OCI-LY7 (cell line): ENCODE measurements around the gene PRPS1L1. TPM values are rescaled to one million over a fixed set of nuclear protein-coding genes. Genes with fewer than 3 reads are reported as not detected.

Experiments used
- BruUV-seq: library from RNA; stranded (reverse); fragments of 400-500 nt; replicated peaks from 2 replicates; lab custom pipeline; 2021; lab: Mats Ljungman, UMichigan
- CTCF ChIA-PET: fragments of 300-600 bp; sonication (Branson Sonifier 250); formaldehyde crosslinking; loops from one replicate; lab custom pipeline; 2022; ENCODE audit warnings: antibody characterized with exemption; ENCODE audit not compliant: unreplicated experiment; lab: Charles Lee
- POLR2A ChIA-PET: fragments of 300-600 bp; sonication (Branson Sonifier 250); formaldehyde crosslinking; loops from one replicate; lab custom pipeline; 2022; ENCODE audit warnings: antibody characterized with exemption; lab: Charles Lee
- DNase-seq: peaks from one replicate; pipeline ENCODE4 v3.0.0-alpha.2; 2015; ENCODE audit warnings: low spot score
- H2AFZ ChIP-seq: fragments of 200-600 bp; sonication (generic), shearing (Covaris generic); 2 replicates; pipeline ENCODE4 v1.6.1; 2014; ENCODE audit warnings: mild to moderate bottlenecking, antibody characterized with exemption, low read length, moderate library complexity
- H3K27ac ChIP-seq: fragments of 200-600 bp; sonication (generic); 2 replicates; pipeline ENCODE4 v1.5.1; 2014; ENCODE audit warnings: mixed run types, low read depth, mild to moderate bottlenecking, moderate library complexity, low read length, inconsistent platforms; ENCODE audit not compliant: poor library complexity, severe bottlenecking
- H3K36me3 ChIP-seq: fragments of 200-600 bp; sonication (generic); 2 replicates; pipeline ENCODE4 v1.6.1; 2014; ENCODE audit warnings: mild to moderate bottlenecking, antibody characterized with exemption, low read length, moderate library complexity, mixed read lengths; ENCODE audit not compliant: insufficient read depth
- H3K4me1 ChIP-seq: fragments of 200-600 bp; sonication (generic); 2 replicates; pipeline ENCODE4 v1.5.1; 2014; ENCODE audit warnings: mild to moderate bottlenecking, low read length; ENCODE audit not compliant: insufficient read depth, poor library complexity, severe bottlenecking
- H3K4me2 ChIP-seq: fragments of 200-600 bp; sonication (generic); 2 replicates; pipeline ENCODE4 v1.6.1; 2014; ENCODE audit warnings: mild to moderate bottlenecking, low read length
- H3K4me3 ChIP-seq: fragments of 200-600 bp; sonication (generic); 2 replicates; pipeline ENCODE4 v1.5.1; 2014; ENCODE audit warnings: mild to moderate bottlenecking, low read depth, low read length; ENCODE audit not compliant: poor library complexity, severe bottlenecking
- H3K79me2 ChIP-seq: fragments of 200-600 bp; sonication (generic); 2 replicates; pipeline ENCODE4 v1.6.1; 2016; ENCODE audit warnings: low read depth, mild to moderate bottlenecking, low read length, moderate library complexity, mixed read lengths; ENCODE audit not compliant: insufficient read depth
- H3K9me2 ChIP-seq: fragments of 200-600 bp; sonication (generic); 2 replicates; pipeline ENCODE4 v1.6.1; 2016; ENCODE audit warnings: mild to moderate bottlenecking, low read length, mixed read lengths; ENCODE audit not compliant: insufficient read depth
- H3K9me3 ChIP-seq: fragments of 200-600 bp; sonication (generic); 2 replicates; pipeline ENCODE4 v1.6.1; 2014; ENCODE audit warnings: mild to moderate bottlenecking, mixed run types, low read length, mixed read lengths
- H4K20me1 ChIP-seq: fragments of 200-600 bp; sonication (generic); 2 replicates; pipeline ENCODE4 v1.6.1; 2014; ENCODE audit warnings: mild to moderate bottlenecking, antibody characterized with exemption, low read length, moderate library complexity, mixed read lengths; ENCODE audit not compliant: insufficient read depth
- CTCF ChIP-seq: fragments of 200-600 bp; sonication (generic); conservative IDR thresholded peaks from 2 replicates; pipeline ENCODE4 v1.5.1; 2014; ENCODE audit warnings: mild to moderate bottlenecking, antibody characterized with exemption, low read length, moderate library complexity, mixed read lengths
- EZH2phosphoT487 ChIP-seq: fragments of 200-600 bp; sonication (generic); IDR thresholded peaks from 2 replicates; pipeline ENCODE4 v1.6.1; 2018; ENCODE audit warnings: low read depth, borderline replicate concordance, mild to moderate bottlenecking, mixed run types, antibody characterized with exemption, low read length, moderate library complexity, mixed read lengths
- intact Hi-C: fragments of 100-400 bp; cut with micrococcal nuclease; formaldehyde crosslinking; loops from one replicate; pipeline ENCODE4 v1.10.0; 2022; ENCODE audit not compliant: unreplicated experiment
- total RNA-seq, 2 experiments: library from RNA; depleted of rRNA in 1 of 2; stranded (reverse); fragments of >200 nt in 1 of 2; shearing (Covaris generic) in 1 of 2; gene quantifications; 2 replicates each; pipeline ENCODE4 v1.2.3, GENCODE V29; 2014 to 2022

PRPS1L1 gene
- total RNA-seq, 2 experiments from 2014 or later, result not detected

GRCh38 chr7:17996040-17996439 lies 31.6 kb downstream of the PRPS1L1 start:
- no peaks in the 10 kb centered on the region for H3K9me3 ChIP-seq
- H3K79me2 ChIP-seq, result no peaks in the 10 kb centered on the region
- TF ChIP-seq EZH2phosphoT487 (no peak), CTCF (no peak)
- H3K4me1 ChIP-seq, result no peaks in the 10 kb centered on the region
- ChIA-PET POLR2A (interaction anchor here (0.6 to 1.2 kb wide), 2 partner anchors 611 to 828 kb away, joined by 3 read pairs; no protein-coding TSS in a partner anchor), CTCF (no interaction called here)
- no peak overlapping the region for H3K4me2 ChIP-seq
- no peaks in the 10 kb centered on the region for H4K20me1 ChIP-seq
- no peak overlapping the region for H3K27ac ChIP-seq
- no peaks in the 10 kb centered on the region for H3K9me2 ChIP-seq
- no peak overlapping the region for H3K4me3 ChIP-seq
- H2AFZ ChIP-seq, result no peak overlapping the region
- intact Hi-C loops, result loop anchor here (10.0 kb wide), 1 partner anchor 291 kb away; no protein-coding TSS in a partner anchor
- no peaks in the 10 kb centered on the region for H3K36me3 ChIP-seq
- BruUV-seq, result no TSS peak
- DNase-seq, result no peak

- intact Hi-C loops, result loop anchor here (10.0 kb wide), 1 partner anchor 289 kb away; no protein-coding TSS in a partner anchor
- no peaks in the 10 kb centered on the region for H3K9me2 ChIP-seq
- POLR2A ChIA-PET, result interaction anchor here (0.5 to 1.2 kb wide), 2 partner anchors 9 to 15 kb away, joined by 3 to 6 read pairs; no protein-coding TSS in a partner anchor
- no TSS peak for BruUV-seq
- no peaks in the 10 kb centered on the region for H3K9me3 ChIP-seq
- no peaks in the 10 kb centered on the region for H3K36me3 ChIP-seq
- H3K27ac ChIP-seq, result no peak overlapping the region
- TF ChIP-seq EZH2phosphoT487 (no peak), CTCF (no peak)
- no peak overlapping the region for H3K4me3 ChIP-seq
- no peak for DNase-seq
- CTCF ChIA-PET, result interaction anchor here (0.5 kb wide), 1 partner anchor 696 kb away, joined by 3 read pairs; no protein-coding TSS in a partner anchor
- H4K20me1 ChIP-seq, result no peaks in the 10 kb centered on the region
- no peaks in the 10 kb centered on the region for H3K79me2 ChIP-seq
- no peaks in the 10 kb centered on the region for H3K4me1 ChIP-seq
- no peak overlapping the region for H2AFZ ChIP-seq
- no peak overlapping the region for H3K4me2 ChIP-seq
These were observed 33.4 kb downstream of the PRPS1L1 start for GRCh38 chr7:17994079-17994850.
